ENCODE data around the gene TPTE.

- TF ChIP-seq CTCF (IDR thresholded peaks at IDR 0.05; ENCODE audit: insufficient read depth, low read depth, low read length): no peak
- TF ChIP-seq EZH2 (IDR thresholded peaks at IDR 0.05; ENCODE audit: insufficient read depth, low read length): no peak
These were observed 53.9 kb downstream of the TPTE start for GRCh38 chr21:10575311-10575667.

Data from astrocyte (in vitro differentiated cells and primary cell).